Stomach (tissue), 9 donors: Measurements from ENCODE around the gene GFER. TPM values are rescaled to one million over a fixed set of nuclear protein-coding genes. Genes with fewer than 3 reads are reported as not detected.
A peak's percentile ranks its signal among the peaks of the same experiment; 100 is the strongest.

Experiments
- DNase-seq, 2 donors: peaks; one replicate each; pipeline versions ENCODE4 v3.0.0 to v3.0.0-alpha.2; 2013 to 2019
- H3K27ac ChIP-seq, 5 donors: fragments of 200-600 bp in 4 of 5; sonication (generic) in 4 of 5; one replicate each; pipeline ENCODE4 v1.5.1; 2013 to 2019; ENCODE audit warnings: mild to moderate bottlenecking in 1 of 5, moderate library complexity in 1 of 5
- H3K27me3 ChIP-seq, 3 donors: fragments of 200-600 bp; sonication (generic); one replicate each; pipeline ENCODE4 v1.5.1; 2017 to 2019; ENCODE audit warnings: mixed run types in 1 of 3
- H3K36me3 ChIP-seq, 4 donors: fragments of 200-600 bp; sonication (generic); 1 replicate in 3 of 4; 2 replicates in 1 of 4; pipeline ENCODE4 v1.5.1; 2016 to 2019
- H3K4me1 ChIP-seq, 4 donors: fragments of 200-600 bp; sonication (generic); one replicate each; pipeline ENCODE4 v1.5.1; 2016 to 2019
- H3K4me3 ChIP-seq, 4 donors: fragments of 200-600 bp; sonication (generic) in 3 of 4; one replicate each; pipeline ENCODE4 v1.5.1; 2016 to 2019; ENCODE audit warnings: mild to moderate bottlenecking in 1 of 4
- H3K9me3 ChIP-seq, 4 donors: fragments of 200-600 bp; sonication (generic); one replicate each; pipeline ENCODE4 v1.5.1; 2016 to 2019
- CTCF ChIP-seq, 7 experiments: fragments of 450-650 bp in 4 of 7; fragments of 200-600 bp in 3 of 7; sonication (generic) in 3 of 7; IDR thresholded peaks; one replicate each; pipeline ENCODE4 v1.5.1; 2016 to 2019; ENCODE audit warnings: antibody characterized with exemption in 7 of 7, control low read depth in 2 of 7, mild to moderate bottlenecking in 1 of 7
- EP300 ChIP-seq: sonication (generic); formaldehyde crosslinking; IDR thresholded peaks from one replicate; pipeline ENCODE4 v1.6.1; 2017; ENCODE audit warnings: antibody characterized with exemption
- POLR2A ChIP-seq, 4 donors: fragments of 450-650 bp; IDR thresholded peaks; one replicate each; pipeline ENCODE4 v1.6.1; 2016; ENCODE audit warnings: antibody characterized with exemption in 4 of 4, control low read depth in 2 of 4, mild to moderate bottlenecking in 1 of 4, moderate library complexity in 1 of 4
- POLR2AphosphoS5 ChIP-seq, 3 donors: sonication (generic); formaldehyde crosslinking; IDR thresholded peaks; one replicate each; pipeline ENCODE4 v1.6.1; 2016; ENCODE audit warnings: antibody characterized with exemption in 3 of 3
- WGBS, 5 donors: extraction: QIAGEN DNeasy Blood & Tissue Kit in 3 of 5; methylation state at CpG; one replicate each; pipeline versions ENCODE4 v1.1.5 to v1.1.7; 2013 to 2018; 5-methylcytosine and 5-hydroxymethylcytosine counted together
- intact Hi-C: fragments of 100-400 bp; cut with DNase I; formaldehyde crosslinking; loops from one replicate; pipeline ENCODE4 v1.15.1; 2023; ENCODE audit warnings: low total_unique reads
- polyA plus RNA-seq, 3 donors: library from polyadenylated mRNA; stranded (reverse); fragments of 200-250 nt; gene quantifications; one replicate each; pipeline ENCODE4 v1.2.3, GENCODE V29; 2013
- total RNA-seq, 5 donors: library from RNA; depleted of rRNA; stranded (reverse); fragments of >200 nt; gene quantifications; one replicate each; pipeline versions ENCODE4 v1.1.0 to v1.2.3, GENCODE V29; 2014 to 2016
- donor health status: healthy with polysubstance abuse.
- donor health status: Bipolar disorder and iron deficiency.
- donor health status: healthy.

The GFER gene
- total and polyA plus RNA-seq, 8 donors, result 3.1 to 313 (median 33.6) TPM

- Histone ChIP-seq H3K27me3 (peaks cover 0 to 7% (median 0%) of the 10 kb centered on the region in 3 donors), H3K4me1 (peaks cover 59 to 82% (median 77%) of the 10 kb centered on the region in 4 donors), H3K36me3 (peaks cover 4 to 27% (median 15%) of the 10 kb centered on the region in 4 donors), H3K4me3 (peak overlapping the region in 3 of 4 donors; percentile 72 to 92 (median 83)), H3K9me3 (no peaks in the 10 kb centered on the region), H3K27ac (peak overlapping the region in 3 of 5 donors; percentile 88 to 95 (median 92))
- WGBS, 5 donors, result 71 to 86% (median 85%) methylated on average over 1 to 11 of the region's 11 CpGs
- intact Hi-C loops, result no loop called here
- TF ChIP-seq EP300, result no peak
- TF ChIP-seq POLR2A (IDR thresholded peaks at IDR 0.05), result no peak
- no peak for TF ChIP-seq CTCF (IDR thresholded peaks at IDR 0.05)
- no peak for TF ChIP-seq POLR2AphosphoS5 (IDR thresholded peaks at IDR 0.05)
- DNase-seq, result no peak
Observed at GRCh38 chr16:2030036-2030435, 46.0 kb downstream of the GFER start.

GRCh38 chr16:2031081-2031577 is 47.1 kb downstream of the GFER start:
- Histone ChIP-seq H3K4me1 (peaks cover 67 to 88% (median 82%) of the 10 kb centered on the region in 4 donors), H3K27me3 (peaks cover 0 to 7% (median 0%) of the 10 kb centered on the region in 3 donors), H3K36me3 (peaks cover 4 to 27% (median 15%) of the 10 kb centered on the region in 4 donors), H3K9me3 (no peaks in the 10 kb centered on the region), H3K27ac (peak overlapping the region; percentile 34 to 95 (median 89)), H3K4me3 (peak overlapping the region in 1 of 4 donors; percentile 6)
- intact Hi-C loops, result no loop called here
- WGBS, 5 donors, result 50 to 65% (median 57%) methylated on average over 10 to 11 of the region's 11 CpGs
- DNase-seq, result peak in 1 of 2 donors; percentile 20
- TF ChIP-seq POLR2AphosphoS5 (IDR thresholded peaks at IDR 0.05) (no peak), CTCF (IDR thresholded peaks at IDR 0.05) (no peak), EP300 (no peak), POLR2A (IDR thresholded peaks at IDR 0.05) (no peak)

- intact Hi-C loops, result no loop called here
- peak in 1 of 2 donors; percentile 48 for DNase-seq
- Histone ChIP-seq H3K27me3 (peaks cover 0 to 1% (median 0%) of the 10 kb centered on the region in 3 donors), H3K27ac (peak overlapping the region; percentile 88 to 95 (median 90)), H3K4me3 (peak overlapping the region; percentile 31 to 41 (median 36)), H3K36me3 (peaks cover 12 to 32% (median 23%) of the 10 kb centered on the region in 4 donors), H3K9me3 (no peaks in the 10 kb centered on the region), H3K4me1 (peaks cover 67 to 91% (median 85%) of the 10 kb centered on the region in 4 donors)
- 48 to 68% (median 65%) methylated on average over 7 to 15 of the region's 15 CpGs for WGBS, 5 donors
- TF ChIP-seq CTCF (IDR thresholded peaks at IDR 0.05) (no peak), EP300 (no peak), POLR2AphosphoS5 (IDR thresholded peaks at IDR 0.05) (no peak), POLR2A (IDR thresholded peaks at IDR 0.05) (no peak)
Observed at GRCh38 chr16:2032285-2033056, 48.5 kb downstream of the GFER start.

- H3K4me1 ChIP-seq, result peaks cover 60 to 91% (median 85%) of the 10 kb centered on the region in 4 donors
Observed at GRCh38 chr16:2033057-2033908, 49.3 kb downstream of the GFER start.

More at GRCh38 chr16:2033057-2033908, 49.3 kb downstream of the GFER start:
- Histone ChIP-seq H3K4me3 (peak overlapping the region; percentile 31 to 41 (median 36)), H3K36me3 (peaks cover 15 to 38% (median 29%) of the 10 kb centered on the region in 4 donors), H3K27me3 (no peaks in the 10 kb centered on the region), H3K9me3 (no peaks in the 10 kb centered on the region), H3K27ac (peak overlapping the region; percentile 88 to 95 (median 90))
- intact Hi-C loops, result no loop called here
- peak; percentile 64 to 87 for DNase-seq
- TF ChIP-seq POLR2AphosphoS5 (IDR thresholded peaks at IDR 0.05) (peak in 2 of 3 donors; percentile 31), EP300 (no peak), CTCF (IDR thresholded peaks at IDR 0.05) (no peak), POLR2A (IDR thresholded peaks at IDR 0.05) (no peak)
- 12 to 19% (median 14%) methylated on average over 13 to 37 of the region's 37 CpGs for WGBS, 5 donors
